ENCODE data around the gene LITAF.

The LITAF gene

GRCh38 chr16:11627292-11627663 is 40.6 kb upstream of the LITAF start:
- Histone ChIP-seq H3K9me3 (ENCODE audit: insufficient read depth, low read depth, low read length) (no peaks in the 10 kb centered on the region), H3K4me1 (ENCODE audit: insufficient read depth, low read length, poor library complexity, severe bottlenecking) (peaks cover under 1% of the 10 kb centered on the region), H3K79me2 (ENCODE audit: insufficient read depth, low read length) (no peaks in the 10 kb centered on the region), H3K9me2 (replicated peaks; ENCODE audit: low read depth, low read length) (no peaks in the 10 kb centered on the region), H3K9ac (ENCODE audit: low read depth, low read length, poor library complexity, severe bottlenecking) (no peak overlapping the region), H3K36me3 (ENCODE audit: insufficient read depth, low read length) (no peaks in the 10 kb centered on the region), H4K20me1 (ENCODE audit: insufficient read depth, low read length, poor library complexity, severe bottlenecking) (no peaks in the 10 kb centered on the region), H3K4me2 (ENCODE audit: low read depth, low read length, poor library complexity, severe bottlenecking) (no peak overlapping the region), H2AFZ (ENCODE audit: low read length) (no peak overlapping the region), H3F3A (ENCODE audit: low read depth) (no peaks in the 10 kb centered on the region), H3K27me3 (ENCODE audit: insufficient read depth, low read length, poor library complexity, severe bottlenecking) (no peaks in the 10 kb centered on the region), H3K4me3 (ENCODE audit: low read length, poor library complexity, severe bottlenecking) (no peak overlapping the region)
- no peak for TF ChIP-seq CTCF (conservative IDR thresholded peaks at IDR 0.05; ENCODE audit: low read length)
- no peak for TF ChIP-seq EZH2phosphoT487 (IDR thresholded peaks at IDR 0.05; ENCODE audit: borderline replicate concordance)

- no peaks in the 10 kb centered on the region for H3K27me3 ChIP-seq (ENCODE audit: insufficient read depth, low read length, poor library complexity, severe bottlenecking)
- H3K79me2 ChIP-seq (ENCODE audit: insufficient read depth, low read length): no peaks in the 10 kb centered on the region
- no peak overlapping the region for H3K4me2 ChIP-seq (ENCODE audit: low read depth, low read length, poor library complexity, severe bottlenecking)
- no peaks in the 10 kb centered on the region for H3K36me3 ChIP-seq (ENCODE audit: insufficient read depth, low read length)
- no peak overlapping the region for H3K9ac ChIP-seq (ENCODE audit: low read depth, low read length, poor library complexity, severe bottlenecking)
- no peaks in the 10 kb centered on the region for H3K9me2 ChIP-seq (replicated peaks; ENCODE audit: low read depth, low read length)
- TF ChIP-seq CTCF (conservative IDR thresholded peaks at IDR 0.05; ENCODE audit: low read length) (no peak), EZH2phosphoT487 (IDR thresholded peaks at IDR 0.05; ENCODE audit: borderline replicate concordance) (no peak)
- H3K4me3 ChIP-seq (ENCODE audit: low read length, poor library complexity, severe bottlenecking): no peak overlapping the region
- H3K4me1 ChIP-seq (ENCODE audit: insufficient read depth, low read length, poor library complexity, severe bottlenecking): peaks cover 6% of the 10 kb centered on the region
- no peaks in the 10 kb centered on the region for H4K20me1 ChIP-seq (ENCODE audit: insufficient read depth, low read length, poor library complexity, severe bottlenecking)
- no peaks in the 10 kb centered on the region for H3K9me3 ChIP-seq (ENCODE audit: insufficient read depth, low read depth, low read length)
- H3F3A ChIP-seq (ENCODE audit: low read depth): no peaks in the 10 kb centered on the region
- H2AFZ ChIP-seq (ENCODE audit: low read length): no peak overlapping the region
Observed at GRCh38 chr16:11626657-11627291, 40.1 kb upstream of the LITAF start.

- TF ChIP-seq CTCF (conservative IDR thresholded peaks at IDR 0.05; ENCODE audit: low read length) (no peak), EZH2phosphoT487 (IDR thresholded peaks at IDR 0.05; ENCODE audit: borderline replicate concordance) (no peak)
- Histone ChIP-seq H2AFZ (ENCODE audit: low read length) (no peak overlapping the region), H3K79me2 (ENCODE audit: insufficient read depth, low read length) (no peaks in the 10 kb centered on the region), H3K4me2 (ENCODE audit: low read depth, low read length, poor library complexity, severe bottlenecking) (no peak overlapping the region), H3K4me3 (ENCODE audit: low read length, poor library complexity, severe bottlenecking) (no peak overlapping the region), H3K4me1 (ENCODE audit: insufficient read depth, low read length, poor library complexity, severe bottlenecking) (peaks cover 9% of the 10 kb centered on the region), H3K9me2 (replicated peaks; ENCODE audit: low read depth, low read length) (no peaks in the 10 kb centered on the region), H3K36me3 (ENCODE audit: insufficient read depth, low read length) (no peaks in the 10 kb centered on the region), H3F3A (ENCODE audit: low read depth) (no peaks in the 10 kb centered on the region), H3K27me3 (ENCODE audit: insufficient read depth, low read length, poor library complexity, severe bottlenecking) (no peaks in the 10 kb centered on the region), H3K9me3 (ENCODE audit: insufficient read depth, low read depth, low read length) (no peaks in the 10 kb centered on the region), H4K20me1 (ENCODE audit: insufficient read depth, low read length, poor library complexity, severe bottlenecking) (no peaks in the 10 kb centered on the region), H3K9ac (ENCODE audit: low read depth, low read length, poor library complexity, severe bottlenecking) (no peak overlapping the region)
Observed at GRCh38 chr16:11625769-11626168, 39.0 kb upstream of the LITAF start.

All from Loucy (cell line).